ENCODE results near the gene DAGLA.
"Not testable (repeated sequence)": the region's sequence is repeated elsewhere in the genome, so short reads cannot be mapped to it uniquely, and the experiment has no call there.

Gene DAGLA

DNA sequence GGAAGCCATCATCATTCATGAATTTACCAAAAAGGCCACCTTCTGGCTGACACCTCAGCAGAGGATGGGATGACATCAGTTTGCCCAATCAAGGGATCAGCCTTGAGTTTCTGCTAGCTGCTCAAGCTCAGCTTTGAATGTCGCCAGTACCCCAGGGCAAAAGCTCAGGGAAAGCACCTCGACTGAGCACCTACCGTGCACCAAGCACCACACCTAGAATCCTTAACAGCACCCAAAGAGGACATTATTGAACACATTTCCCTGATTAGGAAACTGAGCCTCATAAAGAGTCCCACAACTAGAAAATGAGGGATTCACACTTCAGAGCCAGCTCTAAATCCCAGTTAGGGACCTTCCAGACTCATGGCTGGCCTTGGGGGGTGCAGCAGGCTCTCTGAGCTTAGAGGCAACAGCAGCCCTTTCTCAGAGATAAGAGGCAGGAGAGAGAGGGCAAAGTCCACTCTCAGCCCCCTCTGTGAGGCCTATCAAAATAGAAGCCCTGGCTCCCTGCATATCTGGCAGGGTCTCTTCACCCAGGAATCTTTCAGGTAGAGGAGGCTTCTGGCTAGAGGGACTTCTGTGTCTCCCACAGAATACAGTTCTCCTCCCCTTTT lies 13.4 kb upstream of the DAGLA start:
- no peak for DNase-seq

DNA sequence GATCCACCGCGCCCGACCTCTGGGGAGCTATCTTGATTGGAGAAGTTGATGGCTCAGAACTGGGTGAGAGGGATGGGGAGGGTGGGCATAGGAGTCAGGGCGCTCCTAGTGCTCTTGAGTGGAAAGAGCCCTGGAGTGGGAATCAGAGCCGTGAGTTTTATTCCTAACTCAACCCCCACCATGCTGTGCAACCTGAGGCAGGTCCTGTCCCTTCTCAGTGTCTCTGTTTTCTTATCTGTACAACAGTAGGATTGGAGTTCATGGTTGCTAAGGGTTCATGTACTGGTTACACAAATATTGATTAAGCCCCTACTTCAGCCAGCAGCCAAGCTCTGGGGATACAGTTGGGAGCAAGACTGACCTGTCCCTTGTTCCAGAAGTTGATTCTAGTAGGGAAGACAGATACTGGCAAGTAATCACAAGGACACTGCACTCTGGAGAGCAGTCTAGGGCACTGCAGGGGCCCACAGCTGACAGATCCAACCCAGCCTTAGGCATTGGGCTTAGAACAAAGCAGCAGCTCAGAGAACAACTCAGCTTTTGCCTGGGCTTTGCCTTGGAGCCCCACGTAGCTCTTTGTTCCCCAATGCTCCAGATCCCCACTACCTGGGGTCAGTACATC lies 12.4 kb upstream of the DAGLA start:
- DNase-seq: no peak

DNA sequence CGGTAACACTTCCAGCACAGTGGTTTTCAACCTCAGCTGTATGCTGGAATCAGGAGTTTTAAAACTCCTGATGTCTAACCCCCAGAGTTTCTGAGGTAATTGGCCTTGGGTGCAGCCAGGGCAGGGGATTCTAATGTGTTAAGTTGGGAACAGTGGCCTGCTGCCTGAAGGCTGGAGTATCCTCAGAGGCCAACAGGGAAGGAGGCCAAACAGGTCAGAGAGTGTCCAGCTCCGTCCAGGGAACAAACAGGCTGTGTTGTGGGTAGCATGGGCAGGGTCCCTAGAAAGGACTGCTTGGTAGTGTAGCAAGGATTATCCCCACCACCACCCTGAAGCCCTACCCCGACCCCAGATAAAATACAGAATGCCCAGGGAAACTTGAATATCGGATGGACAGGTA lies 10.8 kb upstream of the DAGLA start:
- DNase-seq: no peak

DNA sequence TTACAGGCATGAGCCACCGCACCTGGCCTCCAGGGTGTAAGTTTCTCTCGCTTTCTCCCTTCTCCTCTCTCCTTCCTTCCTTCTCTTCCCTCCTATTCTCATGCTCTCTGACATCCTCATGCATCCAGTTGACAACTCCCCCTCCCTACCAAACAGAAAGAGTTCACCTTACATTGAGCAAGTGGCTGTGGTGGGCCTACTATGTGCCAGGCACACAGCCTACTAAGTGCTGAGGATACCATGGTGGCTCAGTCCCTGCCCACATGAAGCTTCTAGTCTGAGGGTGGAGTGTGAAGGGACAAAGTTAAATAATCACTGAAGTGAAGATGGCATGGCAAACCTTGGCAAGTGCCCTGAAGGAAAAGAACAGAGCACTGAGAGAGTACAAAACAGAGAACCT lies 9.6 kb upstream of the DAGLA start:
- DNase-seq: no peak

GRCh38 chr11:61671527-61671926 lies 8.7 kb upstream of the DAGLA start:
- no peak for DNase-seq

GRCh38 chr11:61673946-61674467 lies 6.2 kb upstream of the DAGLA start:
- not testable (repeated sequence) for DNase-seq

DNA sequence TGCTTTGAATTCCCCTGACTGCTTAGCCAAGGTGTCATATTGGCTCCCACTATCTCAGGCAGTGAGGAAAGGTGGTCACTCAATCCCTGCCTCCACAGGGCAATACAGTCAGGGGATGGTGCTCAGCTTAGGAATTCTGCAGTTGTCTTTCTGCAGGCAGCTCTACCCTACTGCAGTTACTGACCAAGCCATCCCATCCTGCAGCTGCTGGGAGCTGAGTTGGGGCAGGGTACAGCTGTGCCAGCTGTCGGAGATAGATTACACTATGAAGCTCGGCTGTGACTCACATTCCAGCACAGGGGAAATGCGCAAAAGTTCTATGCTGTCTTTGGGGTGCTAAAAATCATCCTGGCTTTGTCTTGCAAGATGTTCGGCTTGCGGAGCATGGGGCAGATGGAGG lies 4.4 kb upstream of the DAGLA start:
- no peak for DNase-seq

DNA sequence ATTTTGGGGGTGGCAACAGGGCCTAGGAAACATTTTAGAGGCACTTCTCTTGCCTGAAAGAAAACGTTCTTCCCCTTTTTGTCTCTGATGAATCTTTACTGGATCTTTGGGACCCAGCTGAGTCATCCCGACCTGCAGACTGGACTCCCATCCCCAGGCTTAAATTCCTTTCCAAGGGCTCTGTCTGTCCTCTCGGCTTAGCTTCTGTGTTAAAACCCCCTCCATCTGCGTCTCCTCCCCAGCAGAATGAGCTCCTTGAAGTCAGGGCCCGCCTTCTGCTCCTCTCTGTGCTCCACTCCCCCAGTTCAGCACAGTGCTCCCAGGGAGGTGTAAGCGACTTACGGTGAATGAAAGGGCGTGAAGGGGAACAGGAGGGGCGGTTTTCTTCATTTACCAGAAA lies 895 bp upstream of the DAGLA start:
- no peak for DNase-seq

DNA sequence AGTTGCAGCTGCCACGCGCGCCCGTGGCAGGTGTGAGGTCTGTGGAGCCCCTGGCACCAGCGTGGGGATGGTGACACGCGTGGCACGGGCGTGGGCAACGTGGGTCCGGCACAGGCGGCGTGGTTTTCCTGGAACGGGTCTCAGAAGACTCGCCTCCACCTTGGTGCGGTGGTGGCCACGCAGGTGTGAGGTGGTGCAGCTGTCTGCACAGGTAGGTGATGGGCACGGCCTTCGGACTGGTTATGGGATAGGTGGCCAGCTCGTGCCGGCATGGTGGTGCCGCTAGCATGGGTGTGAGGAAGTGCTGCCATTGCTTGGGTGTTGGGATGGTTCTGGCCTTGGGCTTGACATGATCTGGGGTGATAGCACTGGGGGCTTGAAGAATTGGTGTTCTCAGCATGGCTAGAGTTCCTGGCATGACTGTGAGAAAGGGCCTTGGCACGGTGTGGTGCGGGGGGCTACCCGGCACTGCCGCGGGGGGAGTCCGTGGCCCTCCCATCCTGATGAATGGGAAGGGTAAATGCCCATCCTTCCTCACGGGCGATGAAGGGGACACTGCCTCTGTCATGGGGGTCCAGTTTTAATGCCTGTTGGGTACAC lies 531 bp downstream of the DAGLA start:
- DNase-seq: no peak

- DNase-seq: no peak
These were observed 2.0 kb downstream of the DAGLA start for GRCh38 chr11:61682093-61682732.

DNA sequence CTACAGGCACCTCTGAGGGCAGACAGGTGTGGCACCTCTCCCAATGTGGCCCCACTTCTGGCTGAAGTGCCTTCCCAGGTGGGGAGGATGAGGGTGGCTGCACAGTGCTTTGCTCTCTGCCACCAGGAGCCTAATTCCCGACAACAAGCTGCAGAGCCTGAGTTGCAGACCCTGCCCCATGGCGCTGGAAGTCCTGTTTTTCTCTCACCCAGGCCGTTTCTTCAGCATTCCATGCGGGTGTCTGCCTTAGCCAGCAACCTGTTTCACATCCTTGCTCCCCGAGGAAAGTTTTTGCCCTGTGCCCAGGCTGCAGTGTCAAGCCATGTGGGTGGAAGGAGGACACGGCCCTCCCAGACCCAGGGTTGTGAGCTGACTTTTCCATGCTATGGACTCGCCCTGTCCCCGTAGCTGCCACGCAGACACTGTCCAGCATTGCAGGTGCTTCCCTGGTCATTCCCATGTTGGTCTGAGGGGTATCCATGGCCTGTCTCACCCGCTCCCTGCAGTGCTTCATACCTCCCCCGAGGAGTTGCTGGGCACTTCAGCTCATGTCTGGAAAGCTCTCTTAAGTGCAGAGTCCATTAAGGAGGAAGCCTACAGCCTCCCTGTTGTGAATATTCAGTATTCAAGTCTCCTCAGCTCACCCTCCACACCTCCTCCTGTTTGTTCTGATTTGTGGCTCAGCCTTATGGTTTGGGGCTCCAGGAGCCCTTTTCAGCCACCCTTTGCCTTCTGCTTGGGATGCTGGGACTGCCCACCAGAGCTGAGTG lies 2.9 kb downstream of the DAGLA start:
- DNase-seq: no peak

GRCh38 chr11:61683961-61684869 lies 4.0 kb downstream of the DAGLA start:
- no peak for DNase-seq

GRCh38 chr11:61684870-61685616 lies 4.9 kb downstream of the DAGLA start:
- no peak for DNase-seq

GRCh38 chr11:61685617-61685967 lies 5.4 kb downstream of the DAGLA start:
- DNase-seq: no peak

- no peak for DNase-seq
These were observed 5.9 kb downstream of the DAGLA start for GRCh38 chr11:61686066-61686465.

DNA sequence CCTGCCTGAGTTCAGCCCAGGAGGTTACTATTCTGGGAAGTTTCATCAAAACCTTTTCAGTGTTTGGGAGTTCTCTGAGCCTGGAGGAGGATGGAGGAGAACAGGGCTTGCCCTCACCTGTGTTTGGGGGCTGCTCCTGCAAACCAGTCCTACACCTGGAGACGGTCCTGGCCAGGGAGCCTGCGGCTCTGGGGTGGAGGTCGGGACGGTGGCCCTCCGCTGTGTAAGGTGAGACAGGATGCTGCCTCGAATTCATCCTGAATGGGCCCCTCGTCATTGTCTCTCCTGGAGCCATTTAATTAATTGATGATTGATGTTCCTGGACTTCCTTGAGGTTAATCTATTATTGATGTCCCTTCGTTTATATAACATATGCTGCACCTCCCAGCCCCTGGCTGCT lies 6.3 kb downstream of the DAGLA start:
- DNase-seq: no peak

- DNase-seq: no peak
These were observed 7.2 kb downstream of the DAGLA start for GRCh38 chr11:61687420-61687819.

DNA sequence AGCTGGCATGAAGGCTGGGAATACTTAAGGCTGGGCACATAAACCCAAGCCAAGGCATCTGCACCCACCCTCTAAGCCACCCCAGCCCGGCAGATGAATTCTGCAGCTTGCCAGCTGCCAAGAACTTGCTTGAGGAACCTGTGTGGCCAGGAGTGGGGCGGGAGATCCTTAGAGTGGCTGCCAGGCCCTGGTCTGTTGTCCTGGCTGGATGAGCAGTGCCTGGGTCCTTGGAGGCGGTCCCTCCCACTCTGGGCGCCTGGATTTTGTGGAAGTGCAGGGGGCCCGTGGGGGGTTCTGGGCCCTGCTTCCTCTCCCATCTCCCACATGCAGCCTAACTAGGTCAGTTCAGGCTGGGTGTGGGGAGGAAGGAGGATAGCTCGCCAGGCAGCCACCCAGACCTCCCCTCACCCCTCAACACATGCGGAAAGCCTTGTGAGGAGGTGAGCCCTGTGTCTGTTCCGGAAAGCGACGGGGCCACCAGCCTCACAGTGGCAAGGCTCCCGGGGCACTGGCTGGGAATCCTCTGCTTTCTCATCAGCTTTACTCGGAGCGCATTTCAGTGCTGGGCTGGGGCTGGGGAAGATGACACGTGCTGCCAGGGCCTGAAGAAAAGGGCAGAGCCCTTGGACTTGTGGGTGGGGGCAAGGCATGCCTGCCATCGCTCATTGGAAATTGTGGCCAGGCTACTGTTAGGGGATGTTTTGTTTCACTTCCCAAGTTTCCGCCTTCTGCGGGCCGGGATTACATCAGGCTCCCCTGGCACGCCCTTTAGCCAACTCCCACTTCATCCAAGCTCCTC lies 8.4 kb downstream of the DAGLA start:
- no peak for DNase-seq

DNA sequence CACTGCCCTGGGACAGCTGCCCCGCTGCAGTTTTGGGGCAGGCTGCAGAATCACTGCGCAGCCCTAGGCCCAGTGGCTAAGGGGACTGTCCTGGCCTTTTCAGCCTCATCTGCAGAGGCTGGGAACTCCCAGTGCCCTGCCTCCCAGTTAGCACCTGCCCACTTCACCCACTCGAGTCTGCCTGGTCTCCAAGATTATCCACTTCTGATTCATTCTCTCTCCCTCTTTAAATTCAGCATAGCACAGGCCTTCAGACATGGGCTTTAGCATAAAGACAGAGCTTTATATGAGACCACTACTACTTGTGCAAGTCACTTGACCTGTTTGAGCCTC lies 8.9 kb downstream of the DAGLA start:
- DNase-seq: no peak

DNA sequence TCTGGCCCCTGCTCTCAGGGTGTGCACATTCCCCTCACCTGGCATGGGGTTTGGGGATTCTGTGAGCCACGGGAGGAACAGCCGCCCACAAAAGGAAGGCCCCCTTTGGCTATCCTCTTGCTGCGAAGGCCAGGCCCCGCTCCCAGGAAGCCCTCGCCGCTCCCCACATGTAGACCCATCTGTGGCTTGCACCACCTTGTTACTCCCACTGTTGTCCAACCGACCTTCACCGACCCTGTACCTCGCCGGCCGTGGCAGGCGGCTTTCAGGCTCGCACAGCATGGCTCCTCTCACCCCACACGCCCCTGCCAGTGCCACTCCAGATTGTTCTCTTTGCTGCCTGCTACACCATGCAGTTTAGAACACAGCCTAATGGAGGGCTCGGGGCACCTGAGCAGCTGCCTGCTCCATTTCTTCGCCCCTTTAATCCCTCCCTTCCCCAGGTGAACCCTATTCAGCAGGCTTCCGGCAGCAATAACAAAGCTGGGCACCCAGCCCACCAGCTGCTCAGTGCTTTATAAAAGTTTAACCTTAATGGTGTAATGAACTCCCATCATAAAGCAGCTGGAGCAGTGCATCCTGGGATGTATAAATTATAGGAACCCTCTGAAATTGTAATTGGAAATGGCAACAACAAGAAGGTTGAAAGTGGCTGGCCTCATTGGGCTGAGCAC lies 10.7 kb downstream of the DAGLA start:
- no peak for DNase-seq
